SK-N-SH (cell line): ENCODE data around the gene PPP3R1. TPM values are rescaled to one million over a fixed set of nuclear protein-coding genes. Genes with fewer than 3 reads are reported as not detected.

Source experiments
- CTCF ChIA-PET: fragments of 300-600, 350-600 bp; formaldehyde crosslinking; extraction: SDS; loops from one replicate; lab custom pipeline; 2021; lab: Yijun Ruan, JAX
- POLR2A ChIA-PET: fragments of 350-600 bp; sonication (Branson Sonifier 250); formaldehyde crosslinking; extraction: SDS; loops from one replicate; lab custom pipeline; 2020; ENCODE audit warnings: antibody characterized with exemption, inconsistent platforms; lab: Yijun Ruan, JAX
- DNase-seq: peaks from one replicate; pipeline ENCODE4 v3.0.0; 2012
- H2AFZ ChIP-seq: fragments of 200-600 bp; sonication (generic); 2 replicates; pipeline ENCODE4 v1.8.1; 2016; ENCODE audit warnings: antibody characterized with exemption, mild to moderate bottlenecking, low read depth
- H3F3A ChIP-seq: fragments of 200-600 bp; sonication (generic); replicated peaks from 2 replicates; pipeline ENCODE3; 2016; ENCODE audit warnings: antibody characterized with exemption, mild to moderate bottlenecking; ENCODE audit not compliant: insufficient read depth
- H3K27ac ChIP-seq, 2 experiments: fragments of 200-500 bp in 1 of 2; fragments of 200-600 bp in 1 of 2; sonication (Bioruptor generic) in 1 of 2; sonication (generic), shearing (Covaris generic) in 1 of 2; 2 replicates each; pipeline versions ENCODE4 v1.5.1 to v1.6.1; 2014 to 2016; ENCODE audit warnings: low read depth in 2 of 2, inconsistent platforms in 1 of 2, low read length in 1 of 2, mild to moderate bottlenecking in 1 of 2, mixed read lengths in 1 of 2
- H3K27me3 ChIP-seq: fragments of 200-600 bp; sonication (generic), shearing (Covaris generic); 2 replicates; pipeline ENCODE4 v1.6.1; 2016; ENCODE audit warnings: mixed run types; ENCODE audit not compliant: insufficient read depth
- H3K36me3 ChIP-seq, 2 experiments: fragments of 200-500 bp in 1 of 2; fragments of 200-600 bp in 1 of 2; sonication (Bioruptor generic) in 1 of 2; sonication (generic) in 1 of 2; replicated peaks in 1 of 2; 2 replicates each; pipeline versions ENCODE3 to v1.5.1; 2014 to 2016; ENCODE audit warnings: low read length in 1 of 2, mild to moderate bottlenecking in 1 of 2; ENCODE audit not compliant: insufficient read depth in 2 of 2, control insufficient read depth in 1 of 2
- H3K4me1 ChIP-seq, 2 experiments: fragments of 200-500 bp in 1 of 2; fragments of 200-600 bp in 1 of 2; sonication (Bioruptor generic) in 1 of 2; sonication (generic), shearing (Covaris generic) in 1 of 2; 2 replicates each; pipeline versions ENCODE4 v1.5.1 to v1.6.1; 2014 to 2016; ENCODE audit warnings: low read depth in 1 of 2, low read length in 1 of 2, mixed run types in 1 of 2; ENCODE audit not compliant: insufficient read depth in 2 of 2, control insufficient read depth in 1 of 2
- H3K4me2 ChIP-seq: fragments of 200-600 bp; sonication (generic), shearing (Covaris generic); 2 replicates; pipeline ENCODE4 v1.6.1; 2017; ENCODE audit warnings: mixed run types
- H3K4me3 ChIP-seq, 2 experiments: fragments of 200-500 bp in 1 of 2; fragments of 200-600 bp in 1 of 2; sonication (Bioruptor generic) in 1 of 2; sonication (generic), shearing (Covaris generic) in 1 of 2; 2 replicates each; pipeline versions ENCODE4 v1.5.1 to v1.8.1; 2014 to 2016; ENCODE audit warnings: low read depth in 2 of 2, inconsistent platforms in 1 of 2, low read length in 1 of 2, mild to moderate bottlenecking in 1 of 2, mixed read lengths in 1 of 2, moderate library complexity in 1 of 2
- H3K79me2 ChIP-seq: fragments of 200-600 bp; sonication (generic); 2 replicates; pipeline ENCODE4 v1.8.1; 2017; ENCODE audit warnings: mild to moderate bottlenecking; ENCODE audit not compliant: insufficient read depth
- H3K9ac ChIP-seq: fragments of 200-600 bp; sonication (generic); 2 replicates; pipeline ENCODE4 v1.6.1; 2017; ENCODE audit warnings: mixed run types
- H3K9me2 ChIP-seq: fragments of 200-600 bp; sonication (generic); 2 replicates; pipeline ENCODE4 v1.6.1; 2017; ENCODE audit warnings: mixed run types
- H3K9me3 ChIP-seq: fragments of 200-600 bp; sonication (generic); 2 replicates; pipeline ENCODE4 v1.6.1; 2017; ENCODE audit warnings: mixed run types, mild to moderate bottlenecking, moderate library complexity
- H4K20me1 ChIP-seq: fragments of 200-600 bp; sonication (generic); 2 replicates; pipeline ENCODE4 v1.6.1; 2017; ENCODE audit warnings: mild to moderate bottlenecking, mixed run types; ENCODE audit not compliant: insufficient read depth
- CHD2 ChIP-seq: fragments of 150-350 bp; IDR thresholded peaks from 2 replicates; pipeline ENCODE4 v1.6.1; 2018; ENCODE audit warnings: low read length; ENCODE audit not compliant: partially characterized antibody
- EP300 ChIP-seq, 2 experiments: IDR thresholded peaks; 2 replicates each; pipeline versions ENCODE4 v1.4.0 to v1.6.1; 2012; ENCODE audit warnings: borderline replicate concordance in 1 of 2, low read depth in 1 of 2, low read length in 1 of 2
- FOXM1 ChIP-seq: IDR thresholded peaks from 2 replicates; pipeline ENCODE4 v1.4.0; 2012; ENCODE audit warnings: low read depth, mild to moderate bottlenecking
- TCF12 ChIP-seq: IDR thresholded peaks from 2 replicates; pipeline ENCODE4 v1.4.0; 2012
- TEAD4 ChIP-seq: IDR thresholded peaks from 2 replicates; pipeline ENCODE4 v1.4.0; 2012; ENCODE audit warnings: mild to moderate bottlenecking, borderline replicate concordance; ENCODE audit not compliant: insufficient read depth
- YY1 ChIP-seq: IDR thresholded peaks from 2 replicates; pipeline ENCODE4 v1.4.0; 2012; ENCODE audit warnings: low read depth, mild to moderate bottlenecking
- WGBS: methylation state at CpG from one replicate; pipeline ENCODE4 v1.1.6; 2017; ENCODE audit warnings: low lambda C conversion rate; 5-methylcytosine and 5-hydroxymethylcytosine counted together
- polyA plus RNA-seq, 3 experiments: library from polyadenylated mRNA; depleted of rRNA; stranded (reverse); fragments of >200 nt; gene quantifications; 2 replicates each; pipeline ENCODE4 v1.2.3, GENCODE V29; 2012
- TF ChIP-seq, protein P1 (sequence below): IDR thresholded peaks from 2 replicates; pipeline ENCODE4 v1.6.1; 2012; ENCODE audit warnings: mild to moderate bottlenecking, low read depth, low read length, moderate library complexity

PPP3R1 gene
- polyA plus RNA-seq, 1 of the 3 experiments (the other 2 are of a cell fraction) = 12.0 TPM

DNA sequence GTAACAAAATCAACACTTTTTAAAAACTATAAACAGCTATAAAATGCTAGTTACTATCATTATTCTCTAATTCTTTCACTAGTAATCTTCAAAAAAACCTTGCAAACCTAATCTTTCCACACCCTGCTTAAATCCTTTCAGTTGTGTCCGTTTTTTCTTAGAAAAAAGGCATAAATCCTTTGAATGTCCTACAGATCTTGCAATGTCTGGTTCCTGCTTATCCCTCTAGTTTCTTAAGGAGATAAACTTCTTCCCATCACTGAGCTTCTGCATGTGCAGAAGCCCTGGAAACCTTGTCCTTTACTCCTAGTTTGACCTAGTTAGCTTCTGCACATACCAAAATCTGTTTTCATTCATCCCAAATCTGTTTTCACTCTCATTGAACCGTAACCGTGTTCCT, 95.9 kb downstream of the PPP3R1 start:
- Histone ChIP-seq H3K4me2 (peak overlapping the region; percentile 83), H3K27me3 (no peaks in the 10 kb centered on the region), H3K36me3 (peaks cover 13 to 35% of the 10 kb centered on the region in 2 experiments), H3K9me3 (no peaks in the 10 kb centered on the region), H3K9me2 (no peaks in the 10 kb centered on the region), H3K27ac (peak overlapping the region in 1 of 2 experiments; percentile 94; a peak in 2 of 4 replicates), H3K4me3 (peak overlapping the region; percentile 90 to 97), H3K79me2 (peaks cover 81% of the 10 kb centered on the region), H4K20me1 (no peaks in the 10 kb centered on the region), H3K9ac (peak overlapping the region; percentile 87), H3F3A (peaks cover 6% of the 10 kb centered on the region), H2AFZ (no peak overlapping the region), H3K4me1 (peaks cover under 1 to 5% of the 10 kb centered on the region in 2 experiments; a peak in 3 of 4 replicates)
- TF ChIP-seq TEAD4 (no peak), FOXM1 (no peak), TCF12 (no peak), YY1 (no peak)
- TF ChIP-seq, protein P1, sequence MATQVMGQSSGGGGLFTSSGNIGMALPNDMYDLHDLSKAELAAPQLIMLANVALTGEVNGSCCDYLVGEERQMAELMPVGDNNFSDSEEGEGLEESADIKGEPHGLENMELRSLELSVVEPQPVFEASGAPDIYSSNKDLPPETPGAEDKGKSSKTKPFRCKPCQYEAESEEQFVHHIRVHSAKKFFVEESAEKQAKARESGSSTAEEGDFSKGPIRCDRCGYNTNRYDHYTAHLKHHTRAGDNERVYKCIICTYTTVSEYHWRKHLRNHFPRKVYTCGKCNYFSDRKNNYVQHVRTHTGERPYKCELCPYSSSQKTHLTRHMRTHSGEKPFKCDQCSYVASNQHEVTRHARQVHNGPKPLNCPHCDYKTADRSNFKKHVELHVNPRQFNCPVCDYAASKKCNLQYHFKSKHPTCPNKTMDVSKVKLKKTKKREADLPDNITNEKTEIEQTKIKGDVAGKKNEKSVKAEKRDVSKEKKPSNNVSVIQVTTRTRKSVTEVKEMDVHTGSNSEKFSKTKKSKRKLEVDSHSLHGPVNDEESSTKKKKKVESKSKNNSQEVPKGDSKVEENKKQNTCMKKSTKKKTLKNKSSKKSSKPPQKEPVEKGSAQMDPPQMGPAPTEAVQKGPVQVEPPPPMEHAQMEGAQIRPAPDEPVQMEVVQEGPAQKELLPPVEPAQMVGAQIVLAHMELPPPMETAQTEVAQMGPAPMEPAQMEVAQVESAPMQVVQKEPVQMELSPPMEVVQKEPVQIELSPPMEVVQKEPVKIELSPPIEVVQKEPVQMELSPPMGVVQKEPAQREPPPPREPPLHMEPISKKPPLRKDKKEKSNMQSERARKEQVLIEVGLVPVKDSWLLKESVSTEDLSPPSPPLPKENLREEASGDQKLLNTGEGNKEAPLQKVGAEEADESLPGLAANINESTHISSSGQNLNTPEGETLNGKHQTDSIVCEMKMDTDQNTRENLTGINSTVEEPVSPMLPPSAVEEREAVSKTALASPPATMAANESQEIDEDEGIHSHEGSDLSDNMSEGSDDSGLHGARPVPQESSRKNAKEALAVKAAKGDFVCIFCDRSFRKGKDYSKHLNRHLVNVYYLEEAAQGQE = no peak
- no peak for DNase-seq
- CTCF ChIA-PET = interaction anchor here (1.1 to 3.1 kb wide), 8 partner anchors 11 to 127 kb away, joined by 3 to 11 read pairs (median 4); no protein-coding TSS in a partner anchor
- WGBS = 0% methylated on average over 3 of the region's 3 CpGs
- POLR2A ChIA-PET = interaction anchor here (0.5 to 1.9 kb wide), 4 partner anchors 11 to 840 kb away, joined by 3 to 6 read pairs (median 6); partner anchors contain the start of gene CNRIP1

DNA sequence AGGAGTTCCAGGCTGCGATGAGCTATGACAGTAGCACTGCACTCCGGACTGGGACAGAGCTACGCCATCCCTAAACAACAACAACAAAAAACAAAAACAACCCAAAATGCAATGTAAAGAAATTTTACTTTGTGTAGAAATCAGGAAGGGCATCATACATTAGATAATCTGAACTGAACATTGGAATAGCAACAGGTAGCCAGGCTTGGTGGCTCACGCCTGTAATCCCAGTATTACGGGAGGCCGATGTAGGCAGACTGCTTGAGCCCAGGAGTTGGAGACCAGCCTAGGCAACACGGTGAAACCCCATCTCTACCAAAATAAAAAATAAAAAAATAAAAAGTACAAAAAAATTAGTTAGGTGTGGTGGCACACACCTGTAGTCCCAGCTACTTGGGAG, 96.7 kb downstream of the PPP3R1 start:
- no peaks in the 10 kb centered on the region for H3K27me3 ChIP-seq
- no peak for DNase-seq
- no peaks in the 10 kb centered on the region for H3K9me2 ChIP-seq
- 85% methylated on average over 7 of the region's 7 CpGs for WGBS
- H3K27ac ChIP-seq = no peak overlapping the region
- no peak overlapping the region for H3K4me3 ChIP-seq
- H3K36me3 ChIP-seq = peaks cover 5 to 30% of the 10 kb centered on the region in 2 experiments
- peaks cover 7% of the 10 kb centered on the region for H3F3A ChIP-seq
- TF ChIP-seq CHD2 (no peak), EP300 (IDR thresholded peaks at IDR 0.05; ENCODE audit: borderline replicate concordance in 1 of 2, low read depth in 1 of 2, low read length in 1 of 2) (no peak)
- TF ChIP-seq, all 33 proteins: peak for 0
- Histone ChIP-seq H4K20me1 (no peaks in the 10 kb centered on the region), H2AFZ (no peak overlapping the region), H3K9ac (no peak overlapping the region), H3K4me1 (peaks cover 5 to 6% of the 10 kb centered on the region in 2 experiments; a peak in 3 of 4 replicates), H3K9me3 (no peaks in the 10 kb centered on the region), H3K79me2 (peaks cover 80% of the 10 kb centered on the region), H3K4me2 (peak overlapping the region; percentile 83; the same call in 1 of the 2 replicates)
- POLR2A ChIA-PET = interaction anchor here (0.7 kb wide), 1 partner anchor 52 kb away, joined by 4 read pairs; no protein-coding TSS in a partner anchor
- CTCF ChIA-PET = interaction anchor here (0.6 to 3.1 kb wide), 6 partner anchors 11 to 40 kb away, joined by 3 to 11 read pairs (median 3); no protein-coding TSS in a partner anchor
